ENCODE measurements around the gene KDSR. TPM values are rescaled to one million over a fixed set of nuclear protein-coding genes. Genes with fewer than 3 reads are reported as not detected.

KDSR gene
- total RNA-seq, 1 experiment from 2014 or later, result 64.4 TPM

- Histone ChIP-seq H3K27ac (ENCODE audit: low read length) (no peak overlapping the region), H3K4me2 (ENCODE audit: low read depth, low read length, poor library complexity, severe bottlenecking) (no peak overlapping the region), H3K4me3 (ENCODE audit: low read length) (no peak overlapping the region), H3K9ac (ENCODE audit: low read length) (no peak overlapping the region), H3K79me2 (ENCODE audit: low read length) (peaks cover 100% of the 10 kb centered on the region), H3K36me3 (ENCODE audit: insufficient read depth, low read length) (peaks cover 69% of the 10 kb centered on the region), H3K9me3 (ENCODE audit: low read length) (no peaks in the 10 kb centered on the region), H4K20me1 (ENCODE audit: insufficient read depth, low read depth, low read length) (peaks cover 50% of the 10 kb centered on the region), H3K9me2 (replicated peaks; ENCODE audit: insufficient read depth, low read length) (no peaks in the 10 kb centered on the region), H3K4me1 (ENCODE audit: low read length) (peaks cover 83% of the 10 kb centered on the region), H2AFZ (ENCODE audit: low read length) (no peak overlapping the region), H3K27me3 (ENCODE audit: low read length) (no peaks in the 10 kb centered on the region)
- DNase-seq, result no peak
Measured at GRCh38 chr18:63303547-63303946, 63.5 kb downstream of the KDSR start.

GRCh38 chr18:63302636-63303405, 64.2 kb downstream of the KDSR start:
- H3K4me2 ChIP-seq (ENCODE audit: low read depth, low read length, poor library complexity, severe bottlenecking), result no peak overlapping the region
- no peak overlapping the region for H3K27ac ChIP-seq (ENCODE audit: low read length)
- H3K36me3 ChIP-seq (ENCODE audit: insufficient read depth, low read length), result peaks cover 69% of the 10 kb centered on the region
- DNase-seq, result no peak
- no peak overlapping the region for H2AFZ ChIP-seq (ENCODE audit: low read length)
- H3K9me2 ChIP-seq (replicated peaks; ENCODE audit: insufficient read depth, low read length), result no peaks in the 10 kb centered on the region
- H3K79me2 ChIP-seq (ENCODE audit: low read length), result peaks cover 100% of the 10 kb centered on the region
- peaks cover 83% of the 10 kb centered on the region for H3K4me1 ChIP-seq (ENCODE audit: low read length)
- H3K4me3 ChIP-seq (ENCODE audit: low read length), result no peak overlapping the region
- no peaks in the 10 kb centered on the region for H3K9me3 ChIP-seq (ENCODE audit: low read length)
- H4K20me1 ChIP-seq (ENCODE audit: insufficient read depth, low read depth, low read length), result peaks cover 47% of the 10 kb centered on the region
- no peak overlapping the region for H3K9ac ChIP-seq (ENCODE audit: low read length)
- H3K27me3 ChIP-seq (ENCODE audit: low read length), result no peaks in the 10 kb centered on the region

- no peak for DNase-seq
- no peak overlapping the region for H3K4me3 ChIP-seq (ENCODE audit: low read length)
- no peak overlapping the region for H3K27ac ChIP-seq (ENCODE audit: low read length)
- H3K27me3 ChIP-seq (ENCODE audit: low read length), result no peaks in the 10 kb centered on the region
- no peak overlapping the region for H3K9ac ChIP-seq (ENCODE audit: low read length)
- no peaks in the 10 kb centered on the region for H3K9me3 ChIP-seq (ENCODE audit: low read length)
- no peak overlapping the region for H2AFZ ChIP-seq (ENCODE audit: low read length)
- H3K79me2 ChIP-seq (ENCODE audit: low read length), result peaks cover 100% of the 10 kb centered on the region
- peaks cover 83% of the 10 kb centered on the region for H3K4me1 ChIP-seq (ENCODE audit: low read length)
- H3K36me3 ChIP-seq (ENCODE audit: insufficient read depth, low read length), result peaks cover 72% of the 10 kb centered on the region
- peaks cover 47% of the 10 kb centered on the region for H4K20me1 ChIP-seq (ENCODE audit: insufficient read depth, low read depth, low read length)
- no peak overlapping the region for H3K4me2 ChIP-seq (ENCODE audit: low read depth, low read length, poor library complexity, severe bottlenecking)
- H3K9me2 ChIP-seq (replicated peaks; ENCODE audit: insufficient read depth, low read length), result no peaks in the 10 kb centered on the region
Measured at GRCh38 chr18:63302220-63302619, 64.8 kb downstream of the KDSR start.

- no peak overlapping the region for H3K9ac ChIP-seq (ENCODE audit: low read length)
- DNase-seq, result no peak
- no peaks in the 10 kb centered on the region for H3K9me3 ChIP-seq (ENCODE audit: low read length)
- peaks cover 45% of the 10 kb centered on the region for H4K20me1 ChIP-seq (ENCODE audit: insufficient read depth, low read depth, low read length)
- no peak overlapping the region for H3K27ac ChIP-seq (ENCODE audit: low read length)
- peaks cover 69% of the 10 kb centered on the region for H3K36me3 ChIP-seq (ENCODE audit: insufficient read depth, low read length)
- H3K27me3 ChIP-seq (ENCODE audit: low read length), result no peaks in the 10 kb centered on the region
- H3K4me3 ChIP-seq (ENCODE audit: low read length), result no peak overlapping the region
- no peak overlapping the region for H3K4me2 ChIP-seq (ENCODE audit: low read depth, low read length, poor library complexity, severe bottlenecking)
- peaks cover 78% of the 10 kb centered on the region for H3K4me1 ChIP-seq (ENCODE audit: low read length)
- no peaks in the 10 kb centered on the region for H3K9me2 ChIP-seq (replicated peaks; ENCODE audit: insufficient read depth, low read length)
- no peak overlapping the region for H2AFZ ChIP-seq (ENCODE audit: low read length)
- peaks cover 99% of the 10 kb centered on the region for H3K79me2 ChIP-seq (ENCODE audit: low read length)
Measured at GRCh38 chr18:63301434-63301833, 65.6 kb downstream of the KDSR start.

GRCh38 chr18:63299837-63300745, 66.9 kb downstream of the KDSR start:
- no peaks in the 10 kb centered on the region for H3K9me3 ChIP-seq (ENCODE audit: low read length)
- peaks cover 99% of the 10 kb centered on the region for H3K79me2 ChIP-seq (ENCODE audit: low read length)
- no peaks in the 10 kb centered on the region for H3K9me2 ChIP-seq (replicated peaks; ENCODE audit: insufficient read depth, low read length)
- no peak overlapping the region for H2AFZ ChIP-seq (ENCODE audit: low read length)
- H3K36me3 ChIP-seq (ENCODE audit: insufficient read depth, low read length), result peaks cover 68% of the 10 kb centered on the region
- no peak overlapping the region for H3K4me3 ChIP-seq (ENCODE audit: low read length)
- H3K4me2 ChIP-seq (ENCODE audit: low read depth, low read length, poor library complexity, severe bottlenecking), result no peak overlapping the region
- peak; percentile 42 for DNase-seq
- peaks cover 51% of the 10 kb centered on the region for H4K20me1 ChIP-seq (ENCODE audit: insufficient read depth, low read depth, low read length)
- no peak overlapping the region for H3K9ac ChIP-seq (ENCODE audit: low read length)
- H3K27ac ChIP-seq (ENCODE audit: low read length), result peak overlapping the region; percentile 45; the same call in 1 of the 2 replicates
- peaks cover 81% of the 10 kb centered on the region for H3K4me1 ChIP-seq (ENCODE audit: low read length)
- no peaks in the 10 kb centered on the region for H3K27me3 ChIP-seq (ENCODE audit: low read length)

GRCh38 chr18:63298400-63299365, 68.3 kb downstream of the KDSR start:
- DNase-seq, result peak; percentile 47
- no peak overlapping the region for H3K9ac ChIP-seq (ENCODE audit: low read length)
- H3K27me3 ChIP-seq (ENCODE audit: low read length), result no peaks in the 10 kb centered on the region
- H3K4me1 ChIP-seq (ENCODE audit: low read length), result peaks cover 81% of the 10 kb centered on the region
- no peak overlapping the region for H3K4me3 ChIP-seq (ENCODE audit: low read length)
- H2AFZ ChIP-seq (ENCODE audit: low read length), result no peak overlapping the region
- peaks cover 95% of the 10 kb centered on the region for H3K79me2 ChIP-seq (ENCODE audit: low read length)
- H3K9me3 ChIP-seq (ENCODE audit: low read length), result no peaks in the 10 kb centered on the region
- peaks cover 66% of the 10 kb centered on the region for H3K36me3 ChIP-seq (ENCODE audit: insufficient read depth, low read length)
- no peak overlapping the region for H3K4me2 ChIP-seq (ENCODE audit: low read depth, low read length, poor library complexity, severe bottlenecking)
- H4K20me1 ChIP-seq (ENCODE audit: insufficient read depth, low read depth, low read length), result peaks cover 56% of the 10 kb centered on the region
- H3K9me2 ChIP-seq (replicated peaks; ENCODE audit: insufficient read depth, low read length), result no peaks in the 10 kb centered on the region
- H3K27ac ChIP-seq (ENCODE audit: low read length), result no peak overlapping the region

- Histone ChIP-seq H3K9ac (ENCODE audit: low read length) (no peak overlapping the region), H3K36me3 (ENCODE audit: insufficient read depth, low read length) (peaks cover 62% of the 10 kb centered on the region), H3K4me3 (ENCODE audit: low read length) (no peak overlapping the region), H3K27me3 (ENCODE audit: low read length) (no peaks in the 10 kb centered on the region), H3K27ac (ENCODE audit: low read length) (no peak overlapping the region), H2AFZ (ENCODE audit: low read length) (no peak overlapping the region), H3K4me1 (ENCODE audit: low read length) (peaks cover 82% of the 10 kb centered on the region), H3K9me2 (replicated peaks; ENCODE audit: insufficient read depth, low read length) (no peaks in the 10 kb centered on the region), H4K20me1 (ENCODE audit: insufficient read depth, low read depth, low read length) (peaks cover 57% of the 10 kb centered on the region), H3K9me3 (ENCODE audit: low read length) (no peaks in the 10 kb centered on the region), H3K79me2 (ENCODE audit: low read length) (peaks cover 95% of the 10 kb centered on the region), H3K4me2 (ENCODE audit: low read depth, low read length, poor library complexity, severe bottlenecking) (no peak overlapping the region)
- no peak for DNase-seq
Measured at GRCh38 chr18:63297687-63298399, 69.2 kb downstream of the KDSR start.

All from Karpas-422 (cell line).